OCI-M2 (cell line): ENCODE data around the gene RBM18.

ENCODE experiments used
- DNase-seq: peaks from one replicate; lab custom pipeline; 2025; ENCODE audit not compliant: unreplicated experiment; lab: John Stamatoyannopoulos, UW

Gene RBM18, protein sequence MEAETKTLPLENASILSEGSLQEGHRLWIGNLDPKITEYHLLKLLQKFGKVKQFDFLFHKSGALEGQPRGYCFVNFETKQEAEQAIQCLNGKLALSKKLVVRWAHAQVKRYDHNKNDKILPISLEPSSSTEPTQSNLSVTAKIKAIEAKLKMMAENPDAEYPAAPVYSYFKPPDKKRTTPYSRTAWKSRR

DNA sequence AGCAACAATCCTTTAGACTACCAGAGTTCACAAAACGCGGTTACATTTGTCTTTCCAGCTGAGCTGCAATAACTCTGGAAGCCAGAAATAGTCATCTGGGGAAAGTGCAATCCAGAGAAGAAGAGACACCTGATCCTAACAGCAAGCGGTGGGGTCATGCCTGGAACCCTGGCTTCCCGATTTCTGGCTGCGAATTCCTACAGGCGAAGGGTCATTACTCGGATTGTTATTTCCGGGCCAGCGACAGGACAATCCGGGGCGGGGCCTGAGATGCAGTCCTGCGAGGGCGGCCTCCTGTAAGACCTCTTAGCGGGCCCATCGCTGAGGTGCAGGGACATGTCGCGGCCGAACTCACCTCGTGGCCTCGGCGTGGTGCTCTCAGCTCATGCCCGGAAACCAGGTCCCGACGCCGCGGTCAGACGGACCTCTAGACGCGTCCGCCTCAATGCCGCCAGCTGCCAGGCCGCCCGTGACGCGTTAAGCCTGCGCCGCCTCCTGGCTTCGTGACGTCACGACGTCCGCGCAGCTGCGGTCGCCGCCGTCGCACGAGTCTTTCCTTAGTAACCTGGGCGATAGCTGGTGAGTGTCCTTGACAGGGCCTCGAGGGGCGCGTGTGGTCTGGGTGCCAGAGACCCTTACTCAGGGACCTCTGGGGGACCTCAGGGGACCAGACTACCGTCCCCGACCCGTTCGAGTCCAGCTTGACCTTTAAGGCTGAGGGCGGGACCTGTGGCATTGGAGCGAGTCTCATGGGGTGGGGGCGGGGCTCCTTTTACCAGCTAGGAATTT, at the start of gene RBM18, which contains the start of gene MRRF:
TSS of gene RBM18 (minus strand) at position 481 of the 789 bp plus-strand sequence. CDS start 3,348 bp downstream, outside the sequence.
TSS of gene MRRF (plus strand) at position 523 of the 789 bp plus-strand sequence. CDS start 6,010 bp downstream, outside the sequence.
- peak; percentile 57 for DNase-seq

DNA sequence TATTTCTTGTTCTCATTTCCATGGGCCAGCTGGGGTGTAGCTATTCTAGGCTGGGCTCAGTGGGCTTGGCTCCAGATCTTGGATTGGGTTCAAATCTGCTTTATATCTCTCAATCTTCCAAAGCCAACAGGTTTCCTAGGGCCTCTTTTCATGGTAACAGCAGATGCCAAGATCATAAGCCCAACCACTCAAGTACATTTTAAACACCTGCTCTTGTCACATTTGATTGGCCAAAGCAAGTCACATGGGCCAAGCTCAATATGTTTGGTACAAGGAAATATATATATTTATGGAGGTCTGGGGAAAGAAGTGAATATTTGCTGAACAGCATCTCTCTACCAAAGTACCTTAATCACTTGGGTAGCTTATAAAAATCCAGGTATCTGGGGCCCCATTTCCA, 49.5 kb upstream of the RBM18 start:
- no peak for DNase-seq

DNA sequence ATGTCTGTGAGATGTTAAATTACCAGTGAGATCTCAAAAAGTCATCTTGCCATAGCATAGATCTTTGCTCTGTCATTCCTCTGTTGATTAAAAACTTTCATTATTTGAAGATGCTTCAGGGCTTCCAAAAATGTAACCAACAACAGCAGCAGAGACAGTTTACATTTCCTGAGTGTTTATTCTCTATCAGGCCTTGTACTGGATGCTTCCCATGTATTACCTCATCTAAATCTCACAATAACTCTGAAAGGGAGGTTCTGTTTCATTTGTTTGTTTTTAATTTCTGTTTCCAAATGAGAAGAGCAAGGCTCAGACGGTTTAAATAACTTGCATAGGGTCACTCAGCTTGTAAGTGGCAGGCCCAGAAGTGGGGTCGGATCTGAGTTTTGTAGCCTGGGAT, 45.2 kb upstream of the RBM18 start:
- no peak for DNase-seq

DNA sequence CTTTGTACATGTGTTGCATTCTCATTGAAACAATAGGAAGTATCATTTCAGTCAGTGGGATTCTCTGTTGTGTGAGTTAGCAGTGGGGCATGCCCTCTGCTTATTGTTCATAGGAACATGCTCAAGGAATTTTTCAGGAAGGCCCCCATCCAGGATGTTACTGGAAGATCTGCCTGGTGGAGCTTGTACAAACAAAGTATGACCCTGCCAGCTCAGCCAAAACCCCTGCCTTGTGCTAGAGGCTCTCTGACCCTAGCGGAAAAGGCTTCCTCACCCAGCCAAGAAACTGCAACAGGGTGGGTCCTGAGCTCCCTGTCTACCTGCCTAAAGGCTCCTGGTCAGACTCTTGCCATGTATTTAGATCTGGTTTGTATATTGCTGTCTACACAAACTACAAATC, 43.3 kb upstream of the RBM18 start:
- DNase-seq: no peak

DNA sequence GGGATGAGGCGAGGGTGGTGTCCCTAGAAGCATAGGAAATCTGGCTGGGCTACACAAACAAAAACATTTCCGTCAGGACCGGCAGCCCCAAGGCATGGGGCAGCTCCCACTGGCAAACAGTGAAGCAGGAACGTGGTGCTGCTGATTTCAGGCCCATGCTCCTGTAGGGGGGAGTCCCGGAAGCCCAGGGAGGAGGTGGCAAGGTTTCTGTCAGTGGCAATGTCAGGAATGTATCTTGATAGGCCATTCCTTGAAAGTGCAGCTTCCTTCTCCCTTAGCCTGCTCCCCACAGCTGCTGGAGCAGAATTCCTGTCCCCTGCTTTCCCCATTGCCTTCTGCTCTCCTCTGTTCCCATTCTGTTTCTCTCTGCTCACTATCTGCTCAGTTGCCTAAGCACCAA, 42.4 kb upstream of the RBM18 start:
- no peak for DNase-seq

DNA sequence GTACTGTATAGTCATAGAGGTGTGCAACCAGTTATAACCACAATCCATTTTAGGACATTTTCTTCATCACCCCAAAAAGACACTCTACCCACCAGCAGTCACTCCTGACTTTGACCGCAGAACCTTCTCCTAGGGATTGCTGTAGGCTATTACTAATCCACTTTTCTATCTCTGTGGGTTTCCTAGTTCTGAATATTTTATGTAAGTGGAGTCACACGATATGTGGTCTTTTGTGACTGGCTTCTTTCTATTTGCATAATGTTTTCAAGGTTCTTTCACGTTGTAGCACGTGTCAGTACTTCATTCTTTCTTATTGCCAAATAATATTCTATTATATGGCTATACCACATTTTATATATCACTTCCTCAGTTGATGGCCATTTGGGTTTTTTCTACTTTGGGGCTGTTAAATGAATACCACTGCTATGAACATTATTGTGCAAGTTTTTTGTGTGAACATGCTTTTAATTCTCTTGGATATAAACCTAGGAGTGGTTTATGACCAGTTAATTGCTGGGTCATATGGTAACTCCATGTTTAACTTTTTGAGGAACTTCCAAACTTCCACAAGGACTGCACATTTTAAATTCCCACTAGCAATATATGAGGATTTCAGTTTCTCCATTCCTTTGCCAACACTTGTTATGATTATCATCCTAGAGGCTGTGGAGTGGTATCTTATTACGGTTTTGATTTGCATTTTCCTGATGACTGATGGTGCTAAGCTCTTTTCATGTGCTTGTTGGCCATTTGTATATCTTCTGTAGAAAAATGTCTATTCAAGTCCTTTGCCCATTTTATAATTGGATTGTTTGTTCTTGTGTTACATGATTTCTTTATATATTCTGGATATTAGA, 37.8 kb upstream of the RBM18 start:
- no peak for DNase-seq

DNA sequence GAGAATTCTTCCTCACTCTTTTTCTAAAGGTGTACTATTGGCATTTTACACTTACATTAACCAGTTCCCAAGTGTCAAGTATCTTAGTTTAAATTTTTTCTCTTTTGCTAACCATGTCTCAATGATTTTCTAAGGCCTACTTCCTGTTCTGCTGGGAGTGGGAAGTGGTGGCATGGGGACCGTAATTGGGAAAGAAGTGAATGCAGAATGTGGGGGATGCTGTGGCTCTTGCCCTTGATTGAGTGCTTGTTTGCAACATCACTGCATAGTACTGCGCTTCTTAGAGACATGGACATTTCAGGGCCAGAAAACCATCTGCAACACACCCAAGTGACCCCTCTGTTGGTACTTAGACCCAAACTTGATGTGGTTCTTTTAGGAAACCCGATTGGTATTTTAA, 32.9 kb upstream of the RBM18 start:
- no peak for DNase-seq

DNA sequence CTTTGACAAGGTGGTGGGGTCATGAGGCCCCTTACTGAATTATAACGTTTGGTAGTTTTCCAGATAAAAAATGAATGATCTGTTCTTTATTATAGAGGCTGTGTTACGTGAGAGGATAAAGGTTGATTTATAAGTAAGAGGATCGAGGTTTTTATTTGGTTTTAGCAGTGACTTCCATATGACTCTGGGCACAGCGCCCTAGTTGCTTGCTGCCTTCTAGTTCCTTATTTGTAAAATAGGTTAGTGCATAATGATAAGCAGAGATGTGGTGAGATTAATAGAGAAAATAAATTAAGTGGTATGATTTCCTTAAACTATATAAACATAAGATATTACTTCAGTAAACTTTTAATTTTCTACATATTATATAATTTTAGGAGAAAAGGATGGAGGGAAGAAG, 29.9 kb upstream of the RBM18 start:
- no peak for DNase-seq

DNA sequence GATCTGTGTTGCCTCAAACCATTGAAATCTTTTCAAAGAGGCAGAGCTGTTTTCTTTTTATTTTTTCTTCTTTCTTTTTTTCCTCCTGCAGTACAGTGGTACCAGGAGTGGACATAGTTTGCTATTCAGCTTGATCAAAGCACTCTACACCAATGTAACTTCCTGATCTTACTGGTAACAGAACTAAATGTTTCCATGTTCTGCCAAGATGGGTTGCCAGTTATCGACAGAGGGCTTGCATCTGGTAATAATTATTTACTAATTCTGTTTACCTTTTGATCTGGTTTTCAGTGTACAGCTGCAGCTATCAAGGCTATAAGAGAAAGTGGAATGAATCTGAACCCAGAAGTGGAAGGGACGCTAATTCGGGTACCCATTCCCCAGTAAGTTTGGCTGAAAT, 26.8 kb upstream of the RBM18 start:
- no peak for DNase-seq

DNA sequence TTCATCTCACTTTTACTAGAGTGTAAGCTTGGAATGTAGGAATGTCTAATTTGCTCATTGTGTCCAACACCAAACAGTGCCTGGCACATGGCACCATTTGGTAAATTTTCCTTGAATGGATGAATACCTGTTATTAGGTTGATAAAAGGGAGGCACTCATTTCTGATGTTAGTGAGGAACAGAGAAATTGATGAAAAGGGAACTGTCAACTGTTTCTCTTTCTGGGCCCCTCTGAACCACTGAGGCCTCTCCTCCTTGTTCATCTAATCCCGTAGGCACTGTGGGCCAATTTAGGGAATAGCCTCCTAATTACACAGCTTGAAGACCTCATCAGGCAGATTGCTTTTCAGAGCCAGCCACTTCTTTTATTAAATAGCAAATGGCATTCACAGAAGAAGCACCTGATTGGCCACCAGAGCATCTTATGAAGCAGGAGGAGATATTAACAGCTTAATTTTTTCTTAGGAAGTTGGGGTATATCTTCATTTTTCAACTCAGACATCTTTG, 22.6 kb upstream of the RBM18 start:
- no peak for DNase-seq

DNA sequence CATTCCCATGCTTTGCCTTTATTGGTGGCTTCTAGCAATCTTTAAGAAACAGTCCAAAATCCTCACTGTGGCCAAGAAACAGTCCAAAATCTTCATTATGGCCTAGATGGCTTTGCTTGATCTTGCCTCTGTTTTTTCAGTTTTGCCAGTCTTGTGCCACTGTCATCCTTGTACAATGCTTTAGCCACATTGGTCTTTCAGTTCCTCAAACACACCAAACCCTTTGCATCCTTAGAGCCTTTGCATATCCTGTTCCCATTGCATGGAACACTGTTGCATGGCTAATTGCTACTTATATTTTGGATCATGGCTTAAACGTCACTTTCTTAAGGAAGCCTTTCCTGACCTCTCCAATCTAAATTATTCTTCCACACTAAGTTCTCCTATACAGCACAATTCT, 22.1 kb upstream of the RBM18 start:
- no peak for DNase-seq

DNA sequence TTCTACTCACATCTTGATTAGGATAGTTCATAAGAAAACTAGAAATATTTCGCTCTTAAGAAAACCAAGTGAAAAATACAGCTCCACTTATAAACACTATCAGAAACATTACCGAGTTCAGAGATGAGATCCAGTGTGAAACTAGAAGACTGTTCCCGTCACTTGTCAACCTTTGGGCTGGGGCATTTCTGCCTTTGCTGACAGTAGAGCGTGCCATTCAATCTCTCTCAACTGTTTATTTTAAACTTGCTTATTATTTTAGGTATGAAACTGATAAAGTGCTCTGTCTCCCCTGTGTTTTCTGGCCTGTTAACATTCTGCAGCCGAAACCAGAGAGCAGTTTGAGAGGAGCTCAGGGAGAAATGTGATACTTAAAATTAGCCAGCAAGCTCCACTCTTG, 16.7 kb upstream of the RBM18 start:
- no peak for DNase-seq

DNA sequence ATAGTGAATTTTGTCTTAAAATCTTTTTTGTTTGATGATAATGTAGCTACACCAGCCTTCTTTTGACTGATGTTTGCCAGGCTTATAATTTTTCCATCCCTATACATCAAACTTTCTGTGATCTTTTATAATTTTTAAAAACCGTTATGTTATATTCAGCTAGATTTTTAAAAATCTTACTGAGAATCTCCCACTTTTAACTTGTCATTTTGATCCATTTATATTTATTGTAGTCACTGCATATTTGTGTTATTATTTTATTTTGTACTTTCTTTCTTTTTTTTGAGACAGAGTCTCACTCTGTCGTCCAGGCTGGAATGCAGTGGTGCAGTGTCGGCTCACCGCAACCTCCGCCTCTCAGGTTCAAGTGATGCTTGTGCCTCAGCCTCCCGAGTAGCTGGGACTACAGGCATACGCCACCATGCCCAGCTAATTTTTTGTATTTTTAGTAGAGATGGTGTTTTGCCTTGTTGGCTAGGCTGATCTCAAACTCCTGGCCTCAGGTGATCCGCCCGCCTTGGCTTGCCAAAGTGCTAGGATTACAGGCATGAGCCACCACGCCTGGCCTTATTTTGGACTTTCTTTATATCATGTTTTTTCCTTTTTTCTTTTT, 12.8 kb upstream of the RBM18 start:
- no peak for DNase-seq

DNA sequence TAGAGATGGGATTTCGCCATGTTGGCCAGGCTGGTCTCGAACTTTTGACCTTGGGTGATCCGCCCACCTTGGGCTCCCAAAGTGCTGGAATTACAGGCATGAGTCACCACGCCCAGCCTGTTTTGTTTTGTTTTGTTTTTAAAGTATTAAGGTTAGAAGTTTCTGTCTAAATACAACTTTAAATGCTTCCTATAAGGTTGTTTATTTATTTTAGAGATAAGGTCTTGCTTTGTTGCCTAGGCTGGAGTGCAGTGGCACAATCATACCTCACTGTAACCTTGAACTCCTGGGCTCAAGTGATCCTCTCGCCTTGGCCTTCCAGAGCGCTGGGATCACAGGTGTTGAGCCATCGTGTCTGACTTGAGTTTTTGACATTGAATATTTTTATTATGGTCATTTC, 11.5 kb upstream of the RBM18 start:
- DNase-seq: no peak

DNA sequence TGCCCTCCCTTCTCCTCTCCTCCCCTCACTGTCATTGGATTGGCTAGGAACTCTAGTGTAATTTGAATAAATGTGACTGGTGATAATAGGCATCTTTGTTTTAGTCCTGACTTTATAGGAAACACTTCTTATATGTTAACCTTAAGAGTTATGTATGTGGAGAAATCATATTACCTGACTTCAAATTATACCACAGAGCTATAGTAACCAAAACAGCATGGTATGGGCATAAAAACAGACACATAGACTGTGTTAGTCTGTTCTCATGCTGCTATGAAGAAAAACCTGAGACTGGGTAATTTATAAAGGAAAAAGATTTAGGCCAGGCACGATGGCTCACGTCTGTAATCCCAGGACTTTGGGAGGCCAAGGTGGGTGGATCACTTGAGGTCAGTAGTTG, 9.4 kb upstream of the RBM18 start:
- no peak for DNase-seq

DNA sequence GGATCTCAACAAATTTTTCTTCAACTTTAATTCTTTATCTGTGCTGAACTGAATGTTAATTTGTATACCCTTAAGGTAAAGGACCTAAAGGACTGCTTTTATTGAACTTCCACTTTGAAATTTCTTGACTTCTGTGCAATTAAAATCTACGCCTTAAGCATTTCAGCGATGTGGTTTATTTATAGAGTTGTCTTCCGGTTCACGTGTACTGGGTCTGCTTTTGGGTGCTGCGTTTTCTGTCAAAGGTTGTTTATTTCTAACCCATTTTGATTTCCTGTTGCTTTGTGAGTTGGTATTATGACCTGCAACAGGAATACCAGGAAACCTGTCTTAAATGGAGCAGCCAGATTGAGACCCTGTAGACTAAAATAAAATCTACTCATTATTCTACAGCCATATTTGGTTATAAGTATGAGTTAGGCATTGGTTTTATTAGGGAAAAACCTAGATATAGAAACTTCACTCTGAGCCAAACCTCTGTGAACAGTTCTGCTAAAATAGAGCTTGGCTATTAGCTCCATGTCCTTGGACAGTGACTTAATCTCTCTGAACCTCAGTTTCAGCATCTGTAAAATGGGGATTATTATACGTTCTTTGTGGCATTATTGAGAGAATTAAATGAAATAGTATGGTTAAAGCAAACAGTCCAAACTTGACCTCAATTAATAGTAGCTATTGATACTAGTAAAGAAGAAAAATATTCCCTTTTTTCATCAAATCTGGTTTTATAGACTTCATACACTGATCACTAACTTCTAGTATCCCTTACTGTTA, 3.6 kb upstream of the RBM18 start:
- no peak for DNase-seq

DNA sequence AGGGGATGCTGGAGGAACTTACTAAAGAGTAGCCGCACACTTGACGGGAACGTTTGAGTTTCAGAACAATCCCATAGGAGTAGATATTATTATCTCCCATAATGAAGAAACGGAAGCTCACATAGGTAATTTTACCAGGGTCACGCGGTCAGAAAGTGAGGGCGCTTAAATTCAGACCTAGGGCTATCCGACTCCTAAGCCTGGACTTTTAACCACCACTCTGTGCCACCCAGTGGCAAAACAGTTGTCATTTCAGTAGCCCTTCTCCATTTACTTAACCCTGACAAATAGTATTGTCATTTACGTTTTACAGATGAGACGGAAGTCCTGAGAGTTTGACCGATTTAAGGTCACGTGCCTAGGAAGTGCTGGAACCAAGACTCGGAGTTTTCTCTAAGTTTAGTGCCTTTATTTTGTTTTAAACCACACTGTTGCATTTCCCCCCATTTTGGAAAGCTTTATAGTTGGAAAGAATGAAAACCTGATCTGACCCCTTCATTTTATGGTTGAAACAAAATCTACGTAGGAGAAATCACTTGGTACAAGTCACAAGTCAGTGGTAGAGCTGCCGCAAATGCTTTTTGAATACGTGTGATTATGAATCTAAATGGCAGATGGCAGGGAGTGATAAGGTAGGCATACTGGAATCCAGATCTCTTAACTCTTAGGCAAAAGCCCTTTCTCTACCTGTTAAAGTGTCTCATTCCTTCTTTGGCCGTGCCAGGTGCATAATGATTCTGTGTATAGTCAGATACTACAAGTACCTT, 692 bp upstream of the RBM18 start:
- DNase-seq: no peak

DNA sequence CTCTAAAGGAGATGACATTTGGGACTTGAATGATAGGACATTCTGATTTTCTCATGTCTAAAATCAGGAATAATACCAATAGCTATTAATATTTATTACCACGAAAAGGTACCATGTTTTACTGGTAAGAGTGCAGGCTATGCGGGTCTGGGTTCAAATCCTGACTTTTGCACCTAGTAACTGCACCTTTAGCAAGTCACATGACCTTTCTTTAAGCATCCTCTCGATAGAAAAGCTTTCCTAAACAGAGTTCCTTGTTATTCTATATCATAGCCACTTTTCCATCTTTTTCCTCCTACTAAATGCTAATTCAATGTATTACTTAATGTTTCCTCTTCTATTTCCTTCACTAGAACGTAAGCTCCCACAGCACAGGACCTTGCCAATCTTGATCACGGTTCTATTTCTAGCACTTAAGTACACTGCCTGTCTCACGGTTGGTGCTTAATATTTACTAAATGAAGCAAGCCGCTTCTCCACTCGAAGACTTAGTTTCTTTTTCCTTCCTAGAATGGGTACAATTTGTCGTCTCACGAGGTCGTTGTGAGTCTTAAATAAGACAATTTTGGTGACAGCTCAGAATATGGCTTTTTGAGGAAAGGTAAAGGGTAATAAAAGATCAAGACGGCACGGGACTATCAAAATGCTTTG, 816 bp downstream of the RBM18 start:
- no peak for DNase-seq

DNA sequence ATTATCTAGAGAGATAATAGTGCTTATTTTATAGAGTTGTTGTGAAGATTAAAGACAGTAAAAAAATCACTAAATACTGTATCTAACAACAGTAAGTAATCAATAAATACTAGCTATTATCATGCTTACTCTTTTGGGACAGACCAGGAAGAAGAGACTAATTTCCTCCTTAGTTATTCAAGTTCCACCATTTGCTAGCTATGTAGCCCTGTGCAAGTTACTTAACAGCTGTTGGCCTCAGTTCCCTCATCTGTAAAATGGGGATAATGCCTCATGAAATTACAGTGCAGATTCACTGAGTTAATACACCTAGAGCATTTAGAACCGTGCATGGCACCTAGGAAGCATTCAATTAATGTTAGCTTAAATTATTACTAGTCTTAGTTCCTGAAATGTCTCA, 2.6 kb downstream of the RBM18 start:
- DNase-seq: no peak
